ENCODE results near the gene TBL1X. TPM values are rescaled to one million over a fixed set of nuclear protein-coding genes. Genes with fewer than 3 reads are reported as not detected.

TBL1X gene
- total RNA-seq (2016; rRNA removed; fragmentation: Illumina TruSeq; extraction: Trizol) (17.6 and 23.9 TPM in 2 replicates), polyA plus RNA-seq (2011; rRNA removed) (14.4 and 19.9 TPM in 2 replicates), polyA minus RNA-seq (2011; rRNA and poly(A)+ RNA removed; ENCODE audit: low replicate concordance) (88.3 and 148 TPM in 2 replicates), Bru-seq, nascent RNA (percentile 81 among the genes with signal in this experiment), BruChase-seq, experiment 1, labeled RNA remaining after a 6-hour chase (percentile 76 among the genes with signal in this experiment), BruChase-seq, experiment 2, labeled RNA remaining after a 2-hour chase (percentile 81 among the genes with signal in this experiment)
- 5.6 and 7.1 TPM in 2 replicates for total RNA-seq (2016; cell fraction: cytosol; rRNA removed; fragmentation: Illumina TruSeq; extraction: Trizol; ENCODE audit: low read depth)
- 17.3 and 22.5 TPM in 2 replicates for total RNA-seq (2016; cell fraction: insoluble cytoplasmic fraction; rRNA removed; fragmentation: Illumina TruSeq; extraction: Trizol)
- total RNA-seq (2016; cell fraction: membrane; rRNA removed; fragmentation: Illumina TruSeq; extraction: Trizol) = 20.1 and 26.9 TPM in 2 replicates
- total RNA-seq (2016; cell fraction: nucleus; rRNA removed; fragmentation: Illumina TruSeq; extraction: Trizol) = 17.2 and 18.5 TPM in 2 replicates
- polyA plus RNA-seq (2011; cell fraction: cytosol; rRNA removed) = 18.3 and 19.7 TPM in 2 replicates
- 19.7 and 23.1 TPM in 2 replicates for polyA plus RNA-seq (2011; cell fraction: nucleus; rRNA removed)
- polyA plus RNA-seq (2012) = 23.6 and 23.7 TPM in 2 replicates
- polyA plus RNA-seq (2016; cell fraction: cytosol; fragmentation: Illumina TruSeq; extraction: Trizol; ENCODE audit: low read depth) = 4.4 and 5.1 TPM in 2 replicates
- 20.8 and 26.3 TPM in 2 replicates for polyA plus RNA-seq (2016; cell fraction: insoluble cytoplasmic fraction; fragmentation: Illumina TruSeq; extraction: Trizol; ENCODE audit: low read depth)
- 15.3 and 16.7 TPM in 2 replicates for polyA plus RNA-seq (2016; cell fraction: membrane; fragmentation: Illumina TruSeq; extraction: Trizol; ENCODE audit: low read depth)
- 20.1 and 21.0 TPM in 2 replicates for polyA plus RNA-seq (2016; cell fraction: nucleus; fragmentation: Illumina TruSeq; extraction: Trizol; ENCODE audit: insufficient read depth, low read depth)
- 24.9 and 29.0 TPM in 2 replicates for polyA minus RNA-seq (2011; cell fraction: cytosol; rRNA and poly(A)+ RNA removed)
- 61.7 and 70.2 TPM in 2 replicates for polyA minus RNA-seq (2011; cell fraction: nucleus; rRNA and poly(A)+ RNA removed)
- long read RNA-seq, experiment 1, full-length matches to known transcripts = 4 of 22 reads
- long read RNA-seq, experiment 1, partial matches to known transcripts = 5 of 22 reads
- long read RNA-seq, experiment 1, other reads (novel, unspliced or antisense) = 13 of 22 reads
- long read RNA-seq, experiment 2, full-length matches to known transcripts = 12 of 80 reads
- long read RNA-seq, experiment 2, partial matches to known transcripts = 58 of 80 reads
- long read RNA-seq, experiment 2, other reads (novel, unspliced or antisense) = 10 of 80 reads

DNA sequence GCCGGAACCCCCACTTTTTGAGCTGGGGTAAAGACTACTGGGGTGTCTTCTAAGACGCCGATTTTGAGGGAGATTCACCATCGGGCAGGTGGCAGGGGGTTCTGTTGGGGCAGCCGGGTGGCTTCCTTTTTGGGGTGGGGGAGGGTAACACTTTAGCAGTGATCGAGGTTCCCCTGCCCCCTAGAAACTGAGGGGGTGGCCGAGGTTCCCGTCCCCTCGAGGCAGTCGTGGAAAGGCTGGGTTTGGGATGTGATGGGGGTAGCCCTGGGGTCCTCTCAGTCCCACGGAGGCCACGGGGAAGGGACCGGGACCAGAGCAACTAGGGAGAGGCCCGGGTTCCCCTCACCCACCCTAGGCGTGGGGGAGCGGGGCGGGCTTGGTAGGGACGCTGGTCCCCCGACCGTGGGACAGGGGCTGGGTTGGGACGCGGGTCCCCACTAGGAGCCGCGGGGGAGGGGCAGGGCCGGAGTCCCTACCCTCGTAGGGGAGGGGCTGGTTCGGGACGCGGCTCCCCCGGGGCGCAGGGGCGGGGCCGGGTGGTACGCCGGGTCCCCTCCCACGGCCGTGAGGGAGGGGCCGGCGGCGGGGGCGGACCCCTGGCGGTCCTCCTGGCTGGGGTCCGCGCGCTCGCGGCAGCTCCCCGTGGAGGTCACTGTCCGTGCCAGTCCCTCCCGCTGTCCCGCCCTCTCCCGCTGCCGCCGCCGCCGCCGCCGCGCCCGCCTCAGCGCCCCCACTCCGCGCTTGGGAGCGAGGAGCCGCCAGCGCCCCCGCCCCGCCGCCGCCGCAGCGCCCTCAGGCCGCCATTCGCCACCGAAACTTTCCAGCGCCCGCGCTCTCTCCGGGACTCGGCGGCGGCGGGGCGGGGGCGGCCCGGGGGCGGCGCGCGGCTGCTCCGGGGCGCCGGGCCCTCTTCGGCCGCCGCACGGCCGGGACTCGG, at the start of gene TBL1X:
Gene TBL1X, plus strand, starts transcription at position 624 of the 937 bp plus-strand sequence. CDS start 188,529 bp downstream, outside the sequence.
- peak within 1 kb of the TSS; percentile 59 to 74 (median 73); a peak in 5 of 6 replicates for H3K4me3 ChIP-seq (replicated peaks in 1 of 3; ENCODE audit: insufficient read depth in 1 of 3, low read depth in 2 of 3, low read length in 3 of 3)
- WGBS (ENCODE audit: low lambda C conversion rate) = no CpG with 5 or more reads among the region's 99 CpGs
- peak; percentile 37 for DNase-seq (ENCODE audit: low spot score)
- ChIA-PET POLR2A (interaction anchor here (1.2 to 2.1 kb wide), 2 partner anchors 18 to 37 kb away, joined by 4 to 10 read pairs; no protein-coding TSS in a partner anchor), CTCF (ENCODE audit: low intra/inter-chr PET ratio, low total read pairs) (no interaction called here)
- in situ Hi-C loops (cut with HindIII; ENCODE audit: extremely low pct_ligation_motif_present, low pct_unique_long_range_greater_than_20kb) (no loop called here), intact Hi-C loops (cut with micrococcal nuclease; ENCODE audit: unreplicated experiment) (loop anchor here (5.0 to 10.0 kb wide), 3 partner anchors 100 to 243 kb away; no protein-coding TSS in a partner anchor)
- H3K9me3 ChIP-seq (ENCODE audit: low read length) = no peaks in the 10 kb centered on the region
- ATAC-seq = peak; percentile 50
- peaks cover 34% of the 10 kb centered on the region for H3K79me2 ChIP-seq (ENCODE audit: insufficient read depth, low read length)
- H3K36me3 ChIP-seq (replicated peaks in 1 of 2; ENCODE audit: control insufficient read depth in 1 of 2, insufficient read depth in 2 of 2, low read length in 2 of 2) = no peaks in the 10 kb centered on the region
- H4K20me1 ChIP-seq (ENCODE audit: insufficient read depth, low read length) = peaks cover 6% of the 10 kb centered on the region; the same call in 1 of the 2 replicates
- H3K4me2 ChIP-seq (ENCODE audit: low read depth, low read length) = peak within 1 kb of the TSS; percentile 76
- FAIRE-seq = no peak
- no peak within 1 kb of the TSS for H2AFZ ChIP-seq (ENCODE audit: low read length)
- H3K27ac ChIP-seq (ENCODE audit: extremely low read length, insufficient read depth, low read length) = peak within 1 kb of the TSS; percentile 88
- peak within 1 kb of the TSS; percentile 81 for H3K9ac ChIP-seq (ENCODE audit: insufficient read depth, low read depth, low read length)
- H3K4me1 ChIP-seq (ENCODE audit: insufficient read depth, low read length) = peaks cover 50% of the 10 kb centered on the region
- no TSS peak for BruUV-seq (replicated peaks)
- H3K27me3 ChIP-seq (ENCODE audit: control insufficient read depth in 1 of 2, insufficient read depth in 2 of 2, low read length in 2 of 2) = no peaks in the 10 kb centered on the region
- TF ChIP-seq ZBTB20 (CRISPR knock-in tag; IDR thresholded peaks at IDR 0.05; ENCODE audit: borderline replicate concordance, low read depth) = no peak
- no peak for TF ChIP-seq ZNF10 (CRISPR knock-in tag; IDR thresholded peaks at IDR 0.05; ENCODE audit: borderline replicate concordance, low read depth)
- no peak for TF ChIP-seq ZNF644 (CRISPR knock-in tag; IDR thresholded peaks at IDR 0.05; ENCODE audit: low read depth)
- TF ChIP-seq, protein P1, sequence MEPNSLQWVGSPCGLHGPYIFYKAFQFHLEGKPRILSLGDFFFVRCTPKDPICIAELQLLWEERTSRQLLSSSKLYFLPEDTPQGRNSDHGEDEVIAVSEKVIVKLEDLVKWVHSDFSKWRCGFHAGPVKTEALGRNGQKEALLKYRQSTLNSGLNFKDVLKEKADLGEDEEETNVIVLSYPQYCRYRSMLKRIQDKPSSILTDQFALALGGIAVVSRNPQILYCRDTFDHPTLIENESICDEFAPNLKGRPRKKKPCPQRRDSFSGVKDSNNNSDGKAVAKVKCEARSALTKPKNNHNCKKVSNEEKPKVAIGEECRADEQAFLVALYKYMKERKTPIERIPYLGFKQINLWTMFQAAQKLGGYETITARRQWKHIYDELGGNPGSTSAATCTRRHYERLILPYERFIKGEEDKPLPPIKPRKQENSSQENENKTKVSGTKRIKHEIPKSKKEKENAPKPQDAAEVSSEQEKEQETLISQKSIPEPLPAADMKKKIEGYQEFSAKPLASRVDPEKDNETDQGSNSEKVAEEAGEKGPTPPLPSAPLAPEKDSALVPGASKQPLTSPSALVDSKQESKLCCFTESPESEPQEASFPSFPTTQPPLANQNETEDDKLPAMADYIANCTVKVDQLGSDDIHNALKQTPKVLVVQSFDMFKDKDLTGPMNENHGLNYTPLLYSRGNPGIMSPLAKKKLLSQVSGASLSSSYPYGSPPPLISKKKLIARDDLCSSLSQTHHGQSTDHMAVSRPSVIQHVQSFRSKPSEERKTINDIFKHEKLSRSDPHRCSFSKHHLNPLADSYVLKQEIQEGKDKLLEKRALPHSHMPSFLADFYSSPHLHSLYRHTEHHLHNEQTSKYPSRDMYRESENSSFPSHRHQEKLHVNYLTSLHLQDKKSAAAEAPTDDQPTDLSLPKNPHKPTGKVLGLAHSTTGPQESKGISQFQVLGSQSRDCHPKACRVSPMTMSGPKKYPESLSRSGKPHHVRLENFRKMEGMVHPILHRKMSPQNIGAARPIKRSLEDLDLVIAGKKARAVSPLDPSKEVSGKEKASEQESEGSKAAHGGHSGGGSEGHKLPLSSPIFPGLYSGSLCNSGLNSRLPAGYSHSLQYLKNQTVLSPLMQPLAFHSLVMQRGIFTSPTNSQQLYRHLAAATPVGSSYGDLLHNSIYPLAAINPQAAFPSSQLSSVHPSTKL (CRISPR knock-in tag; IDR thresholded peaks at IDR 0.05) = no peak
- TF ChIP-seq SMAD1 (CRISPR knock-in tag; IDR thresholded peaks at IDR 0.05; ENCODE audit: borderline replicate concordance, low read depth) = no peak
- TF ChIP-seq, protein P2, sequence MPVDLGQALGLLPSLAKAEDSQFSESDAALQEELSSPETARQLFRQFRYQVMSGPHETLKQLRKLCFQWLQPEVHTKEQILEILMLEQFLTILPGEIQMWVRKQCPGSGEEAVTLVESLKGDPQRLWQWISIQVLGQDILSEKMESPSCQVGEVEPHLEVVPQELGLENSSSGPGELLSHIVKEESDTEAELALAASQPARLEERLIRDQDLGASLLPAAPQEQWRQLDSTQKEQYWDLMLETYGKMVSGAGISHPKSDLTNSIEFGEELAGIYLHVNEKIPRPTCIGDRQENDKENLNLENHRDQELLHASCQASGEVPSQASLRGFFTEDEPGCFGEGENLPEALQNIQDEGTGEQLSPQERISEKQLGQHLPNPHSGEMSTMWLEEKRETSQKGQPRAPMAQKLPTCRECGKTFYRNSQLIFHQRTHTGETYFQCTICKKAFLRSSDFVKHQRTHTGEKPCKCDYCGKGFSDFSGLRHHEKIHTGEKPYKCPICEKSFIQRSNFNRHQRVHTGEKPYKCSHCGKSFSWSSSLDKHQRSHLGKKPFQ (CRISPR knock-in tag; IDR thresholded peaks at IDR 0.05; ENCODE audit: insufficient replicate concordance) = no peak
- no peak for TF ChIP-seq EZH2 (conservative IDR thresholded peaks at IDR 0.05; ENCODE audit: low read depth, low read length)
- no peak for TF ChIP-seq XRCC5 (optimal IDR thresholded peaks at IDR 0.05; ENCODE audit: low read length)
- no peak for TF ChIP-seq IRF2 (CRISPR knock-in tag; IDR thresholded peaks at IDR 0.05)
- TF ChIP-seq, protein P3, sequence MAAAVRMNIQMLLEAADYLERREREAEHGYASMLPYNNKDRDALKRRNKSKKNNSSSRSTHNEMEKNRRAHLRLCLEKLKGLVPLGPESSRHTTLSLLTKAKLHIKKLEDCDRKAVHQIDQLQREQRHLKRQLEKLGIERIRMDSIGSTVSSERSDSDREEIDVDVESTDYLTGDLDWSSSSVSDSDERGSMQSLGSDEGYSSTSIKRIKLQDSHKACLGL (CRISPR knock-in tag; IDR thresholded peaks at IDR 0.05) = no peak
- no peak for TF ChIP-seq KMT2A (CRISPR knock-in tag; IDR thresholded peaks at IDR 0.05)
